Stimulated activated CD4-positive, alpha-beta T cell treated with anti-CD3 and anti-CD28 coated beads, Interleukin-1b, Interleukin-23, amount 100 ng/mL, for 24 hours (primary cell): ENCODE measurements around the gene DFFB.
"Not testable (repeated sequence)": the region's sequence is repeated elsewhere in the genome, so short reads cannot be mapped to it uniquely, and the experiment has no call there.

Experiments
- DNase-seq, 4 experiments: peaks; one replicate each; pipeline ENCODE4 v3.0.0-alpha.2; 2020; ENCODE audit warnings: low read depth in 4 of 4, low spot score in 1 of 4

DFFB gene

GRCh38 chr1:3856923-3857790, at the start of gene DFFB, which contains the start of gene CEP104:
TSS of gene DFFB (plus strand) at chr1:3857476. CDS start at chr1:3857604, 128 bp downstream.
TSS of gene CEP104 (minus strand) at chr1:3857211. CDS start at chr1:3852407, 4,804 bp downstream.
- DNase-seq, result peak; percentile 74 to 91 (median 88)

DNA sequence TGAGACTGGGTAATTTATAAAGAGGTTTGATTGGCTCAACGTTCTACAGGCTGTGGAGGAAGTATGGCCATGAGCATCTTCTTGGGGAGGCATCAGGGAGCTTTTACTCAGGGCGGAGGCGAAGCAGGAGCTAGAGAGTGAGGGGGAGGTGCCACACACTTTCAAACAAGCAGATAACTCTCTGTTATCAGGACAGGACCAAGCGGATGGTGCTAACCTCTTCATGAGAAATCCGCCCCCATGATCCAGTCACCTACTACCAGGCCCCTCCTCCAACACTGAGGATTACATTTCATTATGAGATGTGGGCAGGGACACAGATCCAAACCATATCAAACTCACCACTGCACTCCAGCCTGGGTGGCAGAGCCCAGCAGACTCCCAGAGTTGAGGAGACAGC, 49.5 kb upstream of the DFFB start:
- no peak for DNase-seq

DNA sequence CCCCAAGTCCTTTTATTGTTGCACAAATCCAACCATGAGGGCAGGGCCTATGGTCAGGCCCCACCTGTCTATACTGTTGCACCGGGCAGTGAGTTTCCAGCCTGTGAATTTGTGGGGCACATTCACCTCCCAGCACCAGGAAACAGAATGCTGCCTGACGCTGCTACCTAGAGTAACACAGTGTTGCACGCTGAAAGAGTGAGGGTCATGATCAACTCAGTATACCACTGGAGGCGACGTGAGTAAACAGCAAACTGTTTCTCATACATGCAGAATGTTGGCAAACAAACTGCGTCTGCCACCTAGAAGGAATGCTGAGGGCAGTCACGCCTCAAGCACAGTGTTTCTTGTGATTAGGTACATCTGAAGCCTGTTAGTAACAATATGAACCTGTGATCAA, 47.6 kb upstream of the DFFB start:
- DNase-seq, result no peak

DNA sequence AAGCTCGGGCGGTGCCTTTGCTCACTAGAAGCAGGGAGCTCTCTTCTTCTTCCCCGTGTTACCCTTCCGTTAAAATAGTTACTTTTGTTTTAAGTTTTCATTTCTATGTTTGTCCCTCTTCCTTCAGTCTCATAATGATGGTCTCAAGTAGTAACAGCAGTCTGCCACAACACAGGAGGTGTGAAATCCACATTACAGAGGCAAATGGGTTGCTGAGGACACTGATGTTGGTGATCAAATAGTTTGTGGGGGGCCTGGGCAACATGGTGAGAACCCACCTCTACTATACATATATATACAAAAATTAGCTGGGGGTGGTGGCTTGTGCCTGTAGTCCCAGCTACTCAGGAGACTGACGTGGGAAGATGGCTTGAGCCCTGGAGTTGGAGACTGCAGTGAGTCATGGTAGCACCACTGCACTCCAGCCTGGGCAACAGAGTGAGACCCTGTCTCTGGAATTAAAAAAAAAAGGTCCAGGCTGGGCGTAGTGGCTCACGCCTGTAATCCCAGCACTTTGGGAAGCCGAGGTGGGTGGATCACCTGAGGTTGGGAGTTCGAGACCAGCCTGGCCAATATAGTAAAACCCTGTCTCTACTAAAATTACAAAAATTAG, 47.0 kb upstream of the DFFB start:
- not testable (repeated sequence) for DNase-seq

DNA sequence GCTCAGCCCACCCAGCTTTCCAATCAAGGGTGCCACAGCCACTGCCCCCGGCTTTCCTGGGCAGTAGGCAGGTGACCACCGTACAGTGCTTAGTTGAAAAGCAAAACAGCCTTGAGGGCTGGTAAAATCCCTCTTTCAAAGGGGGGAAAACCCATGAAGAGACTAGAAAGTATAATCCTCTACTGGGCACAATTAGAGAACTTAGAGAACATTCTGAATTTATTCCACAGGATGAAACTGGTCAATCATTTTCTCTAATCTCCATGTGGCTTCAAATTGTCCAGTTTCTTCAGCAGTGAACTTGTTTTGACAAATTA, 45.7 kb upstream of the DFFB start:
- DNase-seq, result no peak

DNA sequence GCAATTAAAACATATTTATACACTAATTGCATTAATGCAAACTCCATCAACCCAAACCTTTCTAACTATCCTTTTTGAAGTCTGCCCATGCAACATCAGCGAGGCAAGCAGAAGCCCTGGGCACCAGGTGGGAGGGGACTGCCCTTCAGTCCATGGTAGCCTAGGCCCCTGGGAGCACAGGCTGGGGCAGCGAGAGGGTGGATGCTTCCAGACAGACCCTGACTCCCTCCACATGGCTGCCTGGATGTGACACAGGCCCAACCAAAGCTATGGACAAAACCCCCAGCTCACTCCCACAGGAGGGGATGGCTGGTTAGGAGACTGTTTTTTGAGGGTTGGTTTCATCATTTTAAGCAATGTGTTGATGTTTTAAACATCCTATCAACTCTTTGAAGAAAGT, 43.2 kb upstream of the DFFB start:
- no peak for DNase-seq

DNA sequence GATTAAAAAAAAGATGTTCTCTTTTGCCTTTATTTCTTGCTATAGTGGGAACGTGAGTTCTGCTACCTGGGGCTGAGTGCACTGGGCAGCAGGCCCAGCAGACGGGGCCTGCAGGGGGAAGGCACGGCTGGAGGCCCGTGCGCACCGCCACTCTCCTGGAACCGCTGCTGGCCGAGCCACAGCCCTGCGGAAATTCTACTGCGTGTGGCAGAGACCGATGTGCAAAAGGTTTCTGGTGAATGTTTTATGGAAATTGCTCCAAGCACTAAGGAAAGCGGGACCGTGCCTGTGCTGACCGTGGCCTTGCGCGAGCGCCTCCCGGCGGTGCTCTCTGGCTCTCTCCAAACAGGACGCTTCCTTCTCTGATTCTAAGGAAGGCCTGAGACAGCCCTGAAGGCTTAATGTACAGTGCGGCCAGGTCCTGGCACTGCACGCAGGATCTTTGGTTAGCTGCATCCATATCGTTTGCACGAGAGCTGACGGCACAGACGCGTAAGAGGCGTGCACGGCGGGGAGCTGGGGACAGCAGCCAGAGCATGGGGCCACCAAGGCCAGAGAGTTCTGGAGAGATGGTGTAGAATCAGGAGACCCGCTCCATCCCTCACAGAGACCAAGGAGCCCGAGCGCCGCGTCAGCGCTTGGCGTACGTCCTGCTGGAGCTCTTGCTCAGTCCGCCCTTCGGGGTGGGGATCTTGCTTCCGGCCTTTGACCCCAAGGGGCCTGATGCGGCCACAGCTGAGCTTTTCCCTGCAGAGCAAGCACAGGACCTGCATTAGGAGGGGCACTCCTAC, 42.3 kb upstream of the DFFB start:
- DNase-seq, result no peak

DNA sequence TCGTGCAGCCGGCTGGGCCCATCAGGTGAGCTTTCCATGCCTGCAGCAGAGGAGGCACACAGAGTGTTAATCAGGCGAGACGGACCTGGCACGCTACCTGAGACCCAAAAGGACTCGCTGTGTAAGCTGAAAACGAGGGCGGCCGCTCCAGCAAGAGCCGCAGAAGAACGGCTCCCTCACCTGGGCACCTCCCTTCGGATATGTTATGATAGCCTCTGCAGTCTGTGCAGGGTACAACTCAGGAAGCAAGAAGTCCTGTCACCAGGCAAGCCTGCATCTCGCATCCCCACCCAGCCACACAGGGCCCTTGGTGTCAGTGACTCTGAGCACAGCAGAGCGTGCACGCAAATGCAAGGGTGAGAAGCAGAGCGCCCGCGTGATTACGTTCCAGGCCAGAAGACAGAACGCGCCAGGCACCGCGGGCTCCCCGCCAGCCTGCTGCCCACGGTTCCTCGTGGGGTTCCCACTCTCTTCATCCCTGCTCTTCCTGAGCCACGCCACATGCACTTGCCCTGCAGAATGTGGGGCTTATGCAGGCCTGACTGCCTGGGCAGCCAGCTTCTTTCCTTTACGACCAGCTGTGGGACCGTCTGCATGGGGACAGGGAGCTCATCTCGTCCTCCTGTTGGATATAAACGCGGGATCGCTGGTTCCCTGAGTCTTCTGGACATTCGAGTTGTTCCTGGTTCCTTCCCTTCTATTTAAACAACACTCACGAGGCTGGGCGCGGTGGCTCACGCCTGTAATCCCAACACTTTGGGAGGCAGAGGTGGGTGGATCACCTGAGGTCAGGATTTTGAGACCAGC, 40.7 kb upstream of the DFFB start:
- no peak for DNase-seq

DNA sequence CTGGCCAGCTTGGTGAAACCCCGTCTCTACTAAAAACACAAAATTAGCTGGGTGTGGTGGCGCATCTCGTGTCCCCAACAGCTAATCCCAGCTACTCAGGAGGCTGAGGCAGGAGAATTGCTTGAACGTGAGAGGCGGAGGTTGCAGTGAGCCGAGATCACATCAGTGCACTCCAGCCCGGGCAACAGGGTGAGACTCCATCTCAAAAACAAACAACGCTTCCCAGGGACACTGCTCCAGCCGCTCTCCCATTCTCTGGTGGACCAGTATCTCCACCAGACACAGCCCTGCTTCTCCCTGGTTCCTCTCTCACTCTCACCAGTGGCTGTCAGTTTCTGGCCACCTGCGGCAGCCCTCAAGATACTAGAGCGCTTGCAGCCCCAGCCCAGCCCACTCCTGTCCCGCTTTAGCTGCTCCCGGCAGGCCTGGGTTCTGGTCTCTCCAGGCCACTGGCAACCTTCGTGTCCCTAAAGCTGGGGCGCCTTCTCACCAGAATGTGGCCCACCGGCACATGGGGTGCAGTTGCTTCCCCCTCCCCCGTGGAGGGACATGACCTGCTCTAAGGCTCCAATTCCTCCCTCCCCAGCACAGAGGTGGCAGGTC, 40.0 kb upstream of the DFFB start:
- DNase-seq, result no peak

DNA sequence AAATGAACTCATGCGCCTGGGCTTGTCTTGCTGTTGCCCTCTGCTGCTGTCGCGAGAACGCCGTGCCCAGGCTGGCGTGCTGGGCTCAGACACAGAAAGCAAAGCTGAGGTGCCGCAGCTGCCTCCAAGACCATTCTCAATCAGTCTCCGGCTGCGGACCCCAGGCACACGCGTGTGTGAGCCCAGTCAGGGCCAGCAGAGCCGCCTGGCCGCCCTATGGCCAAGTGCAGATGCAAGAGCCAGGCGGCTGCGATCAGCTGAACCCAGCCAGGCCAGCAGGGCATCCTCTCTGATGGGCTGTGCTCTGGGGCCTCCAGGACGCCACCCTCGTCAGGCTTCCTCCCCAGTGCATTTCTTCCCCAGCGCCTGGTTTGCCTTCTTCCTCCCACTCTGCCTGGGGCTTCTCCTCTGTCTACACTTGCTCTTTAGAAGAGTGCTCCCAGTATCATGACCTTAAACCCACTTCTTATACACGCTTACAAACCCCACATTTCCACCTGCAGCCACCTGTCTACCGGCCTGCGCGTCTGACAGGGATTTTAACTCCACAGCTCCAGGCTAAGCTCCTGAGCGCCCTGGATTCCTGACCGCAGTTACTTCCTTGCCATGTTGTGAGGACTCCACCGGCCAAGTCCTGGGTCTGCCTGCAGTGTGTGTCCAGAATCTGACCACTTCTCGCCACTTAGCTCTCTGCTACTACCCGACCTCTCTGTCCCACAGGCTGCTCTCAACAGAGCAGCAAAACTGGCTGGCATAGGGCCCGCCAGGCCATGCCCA, 39.3 kb upstream of the DFFB start:
- no peak for DNase-seq

DNA sequence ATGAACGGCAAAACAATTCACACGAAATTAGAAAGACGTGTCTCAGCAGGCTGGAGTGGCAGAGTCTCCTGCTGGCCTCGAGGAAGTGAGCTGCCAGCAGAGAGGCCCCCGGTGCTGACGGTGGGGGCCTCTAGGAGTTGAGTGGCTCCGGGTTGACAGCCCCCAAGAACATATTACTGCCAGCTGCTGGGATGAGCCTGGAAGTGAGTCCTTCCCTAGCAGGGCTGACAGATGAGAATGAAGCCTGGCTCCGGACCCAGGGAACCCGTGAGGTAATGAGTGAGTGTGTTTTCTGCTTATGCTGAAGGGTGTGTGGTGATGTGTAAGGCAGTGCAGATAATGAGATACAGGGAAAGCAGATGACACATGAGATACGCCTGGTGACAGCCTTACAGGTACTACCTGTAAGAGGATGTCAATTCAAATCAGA, 37.5 kb upstream of the DFFB start:
- no peak for DNase-seq

- DNase-seq, result no peak
Observed at GRCh38 chr1:3820316-3820715, 37.0 kb upstream of the DFFB start.

DNA sequence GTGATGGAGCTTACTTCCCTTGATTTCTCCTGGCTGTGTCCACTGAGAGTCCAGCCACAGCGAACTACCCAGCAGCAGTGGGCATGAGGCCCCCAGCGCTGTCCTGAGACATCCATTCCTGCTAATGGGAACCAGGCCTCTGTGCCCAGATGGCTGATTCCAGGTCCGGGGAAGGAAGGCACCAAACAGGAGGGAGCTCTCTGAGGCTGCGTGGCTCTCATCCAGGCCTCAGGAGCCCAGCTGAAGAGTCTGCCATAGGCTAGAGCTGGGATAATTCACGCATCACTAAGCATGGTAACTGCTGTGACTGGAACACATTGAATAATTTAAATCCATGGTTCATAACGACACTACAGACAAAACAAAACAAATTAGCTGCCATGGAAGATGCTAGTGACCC, 36.3 kb upstream of the DFFB start:
- no peak for DNase-seq

- DNase-seq, result no peak
Observed at GRCh38 chr1:3821447-3821846, 35.8 kb upstream of the DFFB start.

GRCh38 chr1:3821908-3822307, 35.4 kb upstream of the DFFB start:
- no peak for DNase-seq

DNA sequence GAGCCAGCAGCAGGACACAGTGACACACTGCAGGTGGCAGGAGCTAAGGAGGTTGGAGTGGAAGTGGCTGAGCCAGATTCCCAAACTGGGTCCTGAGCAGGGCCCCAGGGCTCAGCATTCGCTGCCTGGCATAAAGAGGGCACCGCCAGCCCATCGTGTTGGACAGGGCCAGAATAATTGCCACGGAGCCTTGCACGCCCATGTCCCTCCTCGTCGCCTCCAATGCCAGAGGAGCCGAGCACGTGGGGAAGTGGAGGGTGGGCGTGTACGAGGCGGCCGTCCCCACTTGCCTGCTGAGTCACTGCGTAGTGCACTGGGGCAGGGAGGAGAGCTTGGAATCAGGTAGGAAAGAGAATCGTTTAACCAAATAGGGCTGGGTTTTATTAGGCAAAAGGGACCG, 34.9 kb upstream of the DFFB start:
- no peak for DNase-seq

- DNase-seq, result no peak
Observed at GRCh38 chr1:3824650-3825049, 32.6 kb upstream of the DFFB start.

- DNase-seq, result no peak
Observed at GRCh38 chr1:3825356-3825755, 31.9 kb upstream of the DFFB start.

DNA sequence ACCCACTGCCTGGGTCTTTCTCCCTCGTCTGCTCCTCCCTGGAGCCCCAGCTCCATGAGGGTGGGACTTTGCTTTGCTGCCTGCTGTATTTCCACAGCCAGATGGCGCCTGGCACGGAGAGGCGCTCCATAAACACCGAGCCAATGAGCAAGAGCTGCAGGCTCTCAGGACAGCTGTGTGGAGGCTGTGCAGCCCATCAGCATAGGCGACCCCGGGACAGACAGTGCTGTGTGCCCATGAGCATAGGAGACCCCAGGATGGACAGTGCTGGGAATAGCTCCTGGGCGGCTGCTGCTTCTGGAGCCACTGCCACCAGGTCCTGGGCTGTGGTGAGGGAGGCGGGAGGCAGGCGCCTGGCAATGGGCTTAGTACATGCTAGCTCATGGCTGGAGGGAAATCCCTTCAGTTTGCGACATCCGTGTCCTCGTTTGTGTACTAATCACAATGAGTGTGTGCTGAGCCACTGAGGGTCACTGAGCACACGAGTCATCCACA, 29.4 kb upstream of the DFFB start:
- DNase-seq, result no peak

DNA sequence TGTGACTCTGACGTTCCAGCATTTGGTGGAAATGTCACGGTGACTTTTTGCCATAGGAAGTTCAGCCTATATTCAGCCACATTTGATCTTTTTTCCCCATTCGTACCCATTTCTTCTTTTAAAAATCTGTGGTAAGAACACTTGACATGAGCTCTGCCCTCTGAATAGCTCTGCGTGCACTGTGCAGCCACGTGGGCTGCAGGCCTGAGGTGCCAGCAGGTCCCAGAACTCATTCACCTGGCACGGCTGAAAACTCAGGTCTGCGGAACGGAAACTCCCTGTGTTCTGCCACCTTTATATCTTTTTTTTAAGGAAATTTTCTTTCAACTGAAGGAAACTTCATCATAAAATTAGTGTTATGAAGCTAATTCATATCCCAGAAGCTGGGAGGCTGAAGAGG, 28.9 kb upstream of the DFFB start:
- no peak for DNase-seq
